Measurements from ENCODE around the gene SPOPL. TPM values are rescaled to one million over a fixed set of nuclear protein-coding genes. Genes with fewer than 3 reads are reported as not detected.
A peak's percentile ranks its signal among the peaks of the same experiment; 100 is the strongest.

The SPOPL gene
- polyA plus RNA-seq, 1 donor = 32.6 TPM

DNA sequence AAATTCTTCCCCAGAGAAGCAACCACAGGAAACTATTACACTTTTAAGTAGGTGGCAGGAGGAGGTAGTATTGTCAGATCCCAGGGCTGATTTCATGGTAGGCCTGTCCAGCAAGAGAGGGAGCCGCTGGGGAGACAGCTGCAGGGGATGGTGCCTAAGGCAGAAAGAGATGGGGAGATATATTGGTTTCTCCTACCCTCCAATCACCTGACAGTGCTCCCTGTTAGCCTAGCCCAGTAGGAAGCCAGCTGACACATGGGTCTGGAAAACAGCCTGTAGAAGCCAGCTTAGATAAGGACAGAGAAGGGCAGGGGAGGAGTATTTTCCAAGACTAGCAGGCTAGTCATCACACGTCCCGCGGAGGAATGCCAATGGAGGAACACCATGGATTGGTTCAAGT is 8.2 kb upstream of the SPOPL start:
- no peak for DNase-seq

DNA sequence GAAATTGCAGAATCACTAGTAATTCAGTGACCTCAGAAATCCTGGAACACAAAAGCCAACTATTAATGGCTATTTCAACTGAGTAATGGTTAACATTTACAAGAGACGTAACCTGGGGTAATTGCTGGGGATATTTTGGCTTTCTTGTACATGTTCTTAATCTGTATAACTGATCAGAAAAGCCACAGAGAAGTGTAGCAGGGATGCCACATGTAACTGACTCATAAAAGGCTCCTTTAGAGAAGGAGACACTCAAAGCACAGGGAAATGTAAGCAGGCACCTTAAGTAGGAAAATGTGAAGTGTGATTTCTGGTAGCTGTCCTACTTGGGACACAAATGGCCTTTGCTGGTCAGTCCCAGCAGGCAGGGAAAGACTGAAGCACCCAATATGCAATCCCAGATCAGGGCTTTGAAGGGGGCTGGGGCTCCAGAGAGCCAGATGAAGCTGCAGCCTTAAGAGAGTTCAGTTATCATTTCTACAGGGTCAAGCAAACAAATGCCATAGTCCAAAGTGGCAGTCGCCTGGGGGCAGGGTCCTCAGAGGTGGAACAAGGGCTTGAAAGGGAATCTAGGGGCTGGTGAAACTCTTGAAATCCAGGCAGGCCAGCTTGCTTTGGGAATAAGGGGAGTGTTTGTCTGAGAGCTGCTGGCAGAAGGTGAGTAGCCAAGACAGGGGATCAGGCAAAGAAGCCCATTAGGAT is 7.2 kb upstream of the SPOPL start:
- DNase-seq = no peak

DNA sequence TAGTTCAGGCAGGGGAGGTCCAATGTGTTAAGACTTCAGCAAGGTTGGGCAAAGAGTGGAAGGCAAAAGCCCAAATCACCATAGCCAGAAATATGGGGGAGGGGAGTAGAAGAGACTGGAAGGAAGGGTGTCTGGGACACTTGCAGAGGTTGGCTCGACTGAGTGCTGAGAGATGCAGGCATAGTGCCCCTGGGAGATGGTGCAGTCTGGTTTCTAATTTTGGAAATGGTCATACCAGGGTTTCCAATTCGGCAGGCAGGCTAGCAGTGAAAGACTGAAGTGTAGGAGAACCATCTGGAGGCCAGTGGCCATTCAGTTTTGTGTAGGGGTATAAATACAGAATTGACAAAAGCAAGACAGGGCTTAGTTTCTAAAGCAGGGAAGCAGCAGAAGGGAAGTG is 6.2 kb upstream of the SPOPL start:
- DNase-seq = no peak

DNA sequence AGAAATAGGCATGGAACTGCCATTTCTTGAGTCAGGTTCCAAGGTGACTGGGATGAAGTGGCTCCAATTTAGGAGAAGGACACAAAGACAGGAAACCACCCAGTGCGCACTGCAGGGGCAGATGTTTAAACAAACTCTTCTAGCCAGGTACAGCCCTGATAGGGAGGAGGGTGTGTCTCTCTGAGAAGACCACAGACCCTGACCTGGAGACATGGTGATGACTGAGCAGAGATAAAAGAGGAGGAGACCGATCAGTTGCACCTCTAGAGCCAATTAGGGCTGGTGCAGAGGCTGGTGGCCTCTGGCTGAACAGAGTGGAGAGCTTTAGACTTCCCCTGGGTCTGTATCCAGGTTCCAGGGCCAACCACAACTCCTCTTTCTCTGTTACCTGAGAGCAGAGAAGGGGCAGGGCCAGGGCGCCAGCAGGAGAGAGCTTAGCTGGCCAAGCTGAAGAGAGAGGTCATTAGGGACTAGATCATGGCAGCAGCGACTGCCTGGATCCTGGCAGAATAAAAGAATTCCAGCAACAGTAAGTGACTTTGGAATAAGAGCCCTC is 5.4 kb upstream of the SPOPL start:
- DNase-seq = no peak

DNA sequence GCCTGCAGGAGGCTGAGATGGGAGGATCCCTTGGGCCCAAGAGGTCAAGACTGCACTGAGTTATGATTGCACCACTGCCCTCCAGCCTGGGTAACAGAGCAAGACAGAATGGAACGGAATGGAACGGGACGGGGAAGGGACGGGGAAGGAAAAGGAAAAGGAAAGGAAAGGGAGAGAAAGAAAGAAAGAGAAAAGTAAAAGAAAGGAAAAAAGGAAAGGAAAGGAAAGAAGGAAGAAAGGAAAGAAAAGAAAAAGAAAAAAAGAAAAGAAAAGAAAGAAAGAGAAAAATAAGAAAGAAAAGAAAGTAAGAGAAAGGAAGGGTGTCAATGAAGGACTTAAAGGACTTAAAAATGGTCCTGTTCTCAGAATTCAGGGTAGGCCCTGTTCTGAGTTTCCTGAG is 4.3 kb upstream of the SPOPL start:
- no peak for DNase-seq

DNA sequence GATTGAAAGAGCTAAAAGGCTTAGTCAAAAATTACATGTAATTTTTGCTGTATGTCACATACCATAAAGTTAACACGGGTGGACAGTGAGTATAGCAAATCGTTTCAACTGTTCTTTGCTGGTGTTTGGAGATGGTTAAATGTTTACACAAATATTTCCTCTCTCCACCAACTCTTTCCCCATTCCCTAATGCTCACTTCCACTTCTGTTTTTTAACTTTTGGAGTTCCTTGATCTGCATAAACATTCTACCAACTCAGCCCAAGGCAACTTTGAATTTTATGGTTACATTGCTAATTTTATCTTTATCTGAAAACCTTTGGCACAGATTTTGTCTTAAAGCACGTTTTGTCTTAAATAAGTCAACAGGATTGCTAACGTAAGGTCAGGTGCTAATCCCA is 1.9 kb upstream of the SPOPL start:
- no peak for DNase-seq

DNA sequence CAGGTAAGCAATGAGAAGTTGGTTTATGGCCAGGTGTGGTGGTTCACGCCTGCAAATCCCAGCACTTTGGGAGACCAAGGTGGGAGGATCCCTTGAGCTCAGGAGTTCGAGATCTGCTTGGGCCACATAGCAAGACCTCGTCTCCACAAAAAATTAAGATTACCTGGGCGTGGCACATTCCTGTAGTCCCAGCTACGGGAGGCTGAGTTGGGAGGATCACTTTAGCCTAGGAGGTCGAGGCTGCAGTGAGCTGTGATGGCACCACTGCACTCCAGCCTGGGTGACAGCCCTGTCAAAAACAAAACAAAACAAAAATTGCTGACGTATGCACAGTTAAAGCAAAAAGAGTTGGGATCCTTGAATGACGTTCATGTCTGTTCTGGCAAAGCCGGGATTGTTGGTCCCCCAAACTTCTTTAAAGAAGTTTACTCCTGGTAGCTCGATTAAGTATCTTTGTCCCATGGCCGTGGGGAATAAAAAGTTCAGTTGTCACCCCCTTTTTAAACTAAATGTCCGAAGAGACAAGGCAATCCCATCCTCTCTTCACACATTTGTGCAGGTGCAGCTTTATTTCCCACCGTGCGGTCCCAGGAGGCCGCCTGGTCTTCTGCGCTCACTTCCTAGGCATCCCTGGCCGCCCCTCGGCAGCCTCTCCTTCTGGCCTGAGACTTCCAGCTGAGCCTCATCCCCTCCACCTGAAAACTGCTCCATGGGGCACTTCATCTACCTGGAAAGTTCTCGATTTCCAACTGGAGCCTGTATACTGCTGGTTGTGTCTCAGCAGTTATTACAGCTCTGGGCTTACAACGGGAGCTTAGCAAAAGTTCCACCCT is 762 bp upstream of the SPOPL start:
- DNase-seq = no peak

DNA sequence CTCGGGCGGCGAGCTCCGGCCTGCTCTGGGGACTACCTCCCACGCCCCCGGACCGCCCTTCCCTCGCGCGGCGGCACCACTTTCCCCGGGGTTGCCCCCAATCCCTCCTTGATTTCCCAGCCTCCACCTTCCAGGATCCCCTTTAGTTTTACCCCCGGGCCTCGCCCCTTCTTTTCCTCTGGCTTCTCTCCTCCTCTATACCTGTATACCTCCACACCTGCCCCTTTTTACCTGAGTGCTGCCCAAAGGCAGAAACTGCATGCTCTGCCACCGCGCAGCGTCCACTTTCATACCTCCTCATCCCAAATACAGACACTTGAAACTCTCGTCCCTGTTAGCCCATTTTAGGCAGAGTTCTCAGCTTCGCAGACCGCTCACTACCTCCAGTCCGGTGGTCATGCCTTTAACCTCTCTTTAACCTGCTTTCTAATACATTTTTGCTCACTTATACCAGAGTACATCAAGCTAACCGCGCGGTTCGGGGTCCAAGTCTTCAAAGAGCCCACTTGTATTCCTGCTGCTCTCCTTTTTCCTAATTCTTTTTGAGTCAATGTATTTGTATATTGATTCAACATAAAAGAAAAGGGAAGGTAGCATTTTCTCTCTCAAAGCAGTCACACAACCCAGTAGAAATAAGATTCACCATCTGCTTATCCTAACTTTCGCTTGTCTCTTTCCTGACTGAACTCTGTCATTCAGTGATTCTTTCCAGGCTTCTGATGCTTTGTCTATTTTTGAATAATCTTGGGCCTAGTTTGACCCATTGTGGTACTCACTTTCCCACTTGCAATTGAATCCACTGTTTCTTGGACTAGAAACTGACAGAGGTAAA is 901 bp downstream of the SPOPL start:
- peak; percentile 34 for DNase-seq

DNA sequence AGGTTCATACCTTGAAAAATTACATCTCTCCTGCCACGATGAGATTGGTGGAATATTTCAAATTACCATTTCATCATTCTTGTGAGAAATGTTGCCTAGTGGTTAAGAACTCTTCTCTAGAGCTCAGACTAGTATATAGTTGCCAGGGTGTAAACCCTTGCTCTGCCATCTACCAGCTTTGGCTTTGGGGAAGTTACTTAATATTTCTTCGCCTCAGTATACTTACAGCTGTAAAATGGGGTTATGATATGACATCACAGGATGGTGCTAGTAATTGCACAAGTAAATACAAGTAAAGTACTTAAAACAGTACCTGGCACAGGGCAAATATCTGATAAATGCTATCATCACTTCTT is 1.5 kb downstream of the SPOPL start:
- DNase-seq = no peak

DNA sequence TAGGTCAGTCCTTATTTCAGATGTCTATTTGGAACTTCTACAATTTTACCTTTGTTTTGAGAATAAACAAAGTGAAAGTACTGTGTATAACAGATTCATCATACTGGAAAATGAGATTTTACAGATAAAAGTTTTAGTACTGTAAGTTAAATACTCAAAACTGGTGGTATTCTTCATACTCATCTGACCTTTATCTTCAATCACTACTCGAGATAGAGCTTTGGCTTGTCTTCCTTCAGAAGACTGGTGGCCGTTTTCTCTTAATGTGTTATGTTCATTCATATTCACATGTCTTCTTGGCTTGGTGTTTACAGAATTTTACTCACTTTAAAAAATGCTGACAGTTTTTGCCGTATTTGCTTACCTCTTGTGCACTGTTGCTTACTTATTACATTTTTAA is 2.1 kb downstream of the SPOPL start:
- DNase-seq = no peak

DNA sequence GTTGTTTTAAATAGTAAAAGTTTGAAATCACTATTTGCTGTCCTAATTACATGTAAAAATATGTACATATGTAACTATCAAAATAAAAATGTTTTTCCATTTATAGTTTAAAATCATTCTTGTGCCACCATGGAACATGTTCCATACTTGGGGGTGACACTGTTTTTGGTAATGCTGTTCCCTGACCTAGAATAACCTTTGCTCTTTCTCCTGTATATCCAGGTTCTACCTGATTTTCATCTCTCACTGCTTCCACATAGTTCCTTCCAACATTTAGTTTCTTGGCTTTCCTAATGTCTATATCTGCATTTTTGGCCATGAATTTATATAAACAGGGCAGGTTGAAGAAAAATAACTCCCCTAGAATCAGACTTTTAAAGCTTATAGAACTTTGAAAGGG is 2.5 kb downstream of the SPOPL start:
- DNase-seq = no peak

DNA sequence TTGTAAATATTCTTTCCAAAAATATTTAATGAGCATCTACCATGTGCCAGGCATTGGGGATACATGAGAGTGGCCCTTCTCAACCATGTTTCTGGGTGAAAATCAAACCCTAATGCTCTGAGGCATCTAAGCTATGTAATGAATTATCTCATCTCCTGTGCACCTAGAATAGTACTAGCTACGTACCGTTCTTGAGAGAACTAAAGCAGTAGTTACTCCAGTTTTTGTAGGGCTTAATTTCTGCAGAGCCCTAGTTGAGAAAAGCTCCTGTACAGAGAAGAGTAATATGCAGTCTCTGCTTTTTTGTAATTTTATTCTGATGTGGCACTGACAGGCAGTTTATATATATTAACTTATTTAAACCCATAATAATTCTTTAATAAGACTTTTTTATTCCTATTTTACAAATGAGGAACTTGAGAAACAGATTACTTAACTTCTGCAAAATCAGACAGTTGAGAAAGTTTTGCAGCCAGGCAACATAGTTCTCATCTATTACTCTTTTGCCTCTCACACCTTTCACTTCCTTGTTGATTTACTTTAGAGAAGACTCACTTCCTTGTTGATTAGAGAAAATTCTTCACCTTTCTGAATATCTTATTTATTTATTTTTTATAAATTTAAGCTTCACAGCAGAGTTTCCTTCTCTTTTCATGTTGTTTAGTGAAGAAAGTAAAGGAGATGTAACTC is 3.1 kb downstream of the SPOPL start:
- DNase-seq = no peak

DNA sequence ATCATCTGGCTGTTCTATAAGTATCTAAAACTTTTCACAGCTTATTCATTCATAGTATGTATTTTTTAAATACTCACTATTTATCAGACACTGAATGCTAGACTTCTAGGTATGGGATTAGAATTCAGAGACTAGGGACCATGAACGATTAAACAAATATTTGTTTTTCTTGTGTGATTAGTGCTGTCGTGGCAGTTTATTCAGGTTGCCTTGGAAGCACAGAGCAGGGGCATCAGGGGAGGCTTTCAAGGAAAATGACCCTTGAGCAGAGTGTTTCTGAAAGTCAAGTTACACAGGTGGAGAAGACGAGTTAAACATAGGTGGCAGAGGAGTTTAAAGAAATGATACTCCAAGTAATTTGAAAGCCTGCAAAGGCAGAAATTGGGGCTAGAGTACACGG is 5.7 kb downstream of the SPOPL start:
- no peak for DNase-seq

DNA sequence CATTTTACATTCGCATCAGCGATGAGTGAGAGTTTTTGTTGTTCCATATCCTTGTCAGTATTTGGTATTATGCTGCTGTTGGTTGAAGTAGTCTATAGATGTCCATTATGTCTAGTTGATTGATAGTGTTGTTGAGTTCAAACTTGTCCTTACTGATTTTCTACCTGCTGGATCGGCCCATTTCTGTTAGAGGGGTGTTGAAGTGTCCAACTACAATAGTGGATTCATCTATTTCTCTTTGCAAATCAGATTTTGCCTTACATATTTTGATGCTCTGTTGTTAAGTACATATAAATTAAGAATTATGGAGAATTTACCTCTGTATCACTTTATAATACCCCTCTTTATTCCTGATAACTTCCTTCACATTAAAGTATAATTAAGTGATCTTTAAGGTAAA is 8.7 kb downstream of the SPOPL start:
- no peak for DNase-seq

DNA sequence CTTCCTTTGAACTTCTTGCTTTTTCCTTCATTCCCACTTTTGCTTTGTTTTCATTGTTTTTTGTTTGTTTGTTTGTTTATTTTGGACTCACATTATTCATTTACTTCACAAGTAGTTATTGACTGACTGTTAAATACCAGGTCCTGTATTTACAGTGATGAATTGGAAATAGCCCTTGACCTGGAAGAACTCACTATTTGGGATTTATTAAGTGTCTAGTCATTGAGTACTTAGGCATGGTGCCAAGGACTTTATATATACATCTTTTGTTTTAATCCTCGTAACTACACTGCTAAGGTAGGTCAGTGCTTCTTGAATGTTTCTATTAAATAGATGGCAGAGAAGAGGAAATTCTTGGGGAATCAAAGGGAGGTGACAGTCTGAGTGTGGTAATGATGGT is 11.1 kb downstream of the SPOPL start:
- DNase-seq = no peak

DNA sequence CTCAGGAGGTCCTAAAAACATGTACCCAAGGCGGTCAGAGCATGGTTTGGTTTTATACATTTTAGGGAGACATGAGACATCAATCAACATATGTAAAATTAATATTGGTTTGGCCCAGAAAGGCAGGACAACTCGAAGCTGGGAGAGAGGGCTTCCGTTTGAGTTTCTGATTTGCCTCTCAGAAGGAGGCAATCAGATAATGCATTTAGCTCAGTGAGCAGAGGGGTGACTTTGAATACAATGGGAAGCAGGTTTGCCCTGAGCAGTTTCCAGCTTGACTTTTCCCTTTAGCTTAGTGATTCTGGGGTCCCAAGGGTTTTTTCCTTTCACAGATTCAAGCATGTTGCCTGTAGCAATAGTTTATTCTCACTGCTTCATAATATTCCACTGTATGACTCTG is 12.6 kb downstream of the SPOPL start:
- DNase-seq = no peak

DNA sequence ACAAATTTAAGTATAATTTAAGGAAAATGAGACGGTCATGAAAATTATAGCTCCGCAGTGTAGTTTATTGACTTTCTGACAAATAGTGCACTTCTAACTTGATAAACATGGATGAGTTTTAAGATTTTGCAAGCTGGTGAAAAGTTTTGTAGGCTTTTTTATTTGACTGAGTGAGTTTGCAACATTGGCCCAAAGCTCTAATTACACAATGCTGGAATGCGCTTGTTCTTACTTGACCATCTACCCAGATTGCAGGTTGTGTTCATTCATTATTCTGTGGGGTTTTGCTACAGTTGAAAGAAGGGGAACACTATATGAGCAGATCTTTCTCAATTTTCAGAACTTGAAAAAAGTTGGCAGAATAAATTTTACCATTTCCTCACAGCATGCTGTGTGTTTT is 13.5 kb downstream of the SPOPL start:
- DNase-seq = no peak

DNA sequence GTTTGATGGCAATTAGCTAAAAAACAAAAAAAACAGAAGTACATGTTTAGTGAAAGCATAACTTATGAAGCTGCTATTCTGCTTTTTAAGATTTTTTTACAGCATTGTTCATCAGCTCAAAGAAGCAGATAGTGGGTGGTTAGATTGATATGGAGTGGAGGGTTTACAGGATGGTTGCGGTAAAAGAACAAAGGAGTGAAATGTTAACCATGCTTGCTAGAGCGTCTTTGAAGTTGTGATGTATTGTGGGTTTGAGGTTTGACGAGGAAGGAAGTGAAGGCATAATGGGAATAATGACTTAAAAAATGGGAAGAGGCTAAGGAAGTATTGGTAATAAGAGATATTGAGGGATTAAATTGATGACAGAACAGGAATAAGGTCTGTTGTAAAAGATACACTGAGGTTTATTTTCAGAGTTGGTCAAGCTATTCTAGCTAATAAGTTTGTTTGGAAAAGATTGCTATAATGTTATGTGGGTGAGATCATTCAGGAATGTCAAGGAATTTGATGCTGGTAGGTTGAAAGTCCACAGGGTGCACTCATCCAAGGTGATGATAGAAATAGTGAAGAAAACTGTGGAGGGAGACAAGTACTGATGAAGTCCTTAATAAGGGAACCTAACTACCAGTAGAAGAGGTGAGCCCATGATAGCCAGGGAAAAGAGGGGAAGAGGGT is 14.6 kb downstream of the SPOPL start:
- no peak for DNase-seq

DNA sequence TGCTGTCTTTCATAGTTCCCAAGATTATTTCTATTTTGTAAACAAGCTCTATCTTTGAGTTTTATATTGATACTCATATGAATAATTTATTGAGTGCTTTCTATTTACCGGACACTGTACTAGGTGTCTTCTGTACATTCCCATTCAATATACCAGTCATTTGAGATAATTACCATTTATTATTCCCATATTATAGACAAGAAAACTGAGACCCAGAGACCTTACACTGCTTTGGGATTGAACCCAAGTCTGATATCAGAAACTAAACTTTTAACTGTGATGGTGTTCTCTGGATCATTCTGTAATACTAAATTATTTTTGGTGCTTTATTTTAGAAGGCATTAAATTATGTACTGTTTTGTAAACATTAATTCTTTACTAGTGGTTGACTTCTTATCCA is 17.3 kb downstream of the SPOPL start:
- no peak for DNase-seq

DNA sequence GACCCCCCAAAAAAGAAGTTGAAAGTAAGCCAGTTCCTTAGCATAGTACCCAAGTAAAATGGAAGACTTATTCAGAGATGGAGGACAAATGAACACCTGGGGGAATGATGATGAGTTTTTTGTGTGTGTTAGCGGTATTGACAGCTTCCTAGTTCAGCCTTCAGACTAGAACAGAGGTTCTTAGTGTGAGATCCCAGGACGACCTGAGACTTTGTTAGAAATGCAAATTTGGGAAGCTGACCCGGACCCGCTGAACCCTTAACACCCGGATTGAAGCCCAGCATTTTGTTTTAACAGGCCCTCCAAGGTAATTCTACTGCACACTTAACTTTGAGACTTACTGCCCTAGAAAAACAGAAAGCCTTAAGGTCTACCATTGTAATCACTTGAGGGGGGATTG is 20.3 kb downstream of the SPOPL start:
- no peak for DNase-seq

DNA sequence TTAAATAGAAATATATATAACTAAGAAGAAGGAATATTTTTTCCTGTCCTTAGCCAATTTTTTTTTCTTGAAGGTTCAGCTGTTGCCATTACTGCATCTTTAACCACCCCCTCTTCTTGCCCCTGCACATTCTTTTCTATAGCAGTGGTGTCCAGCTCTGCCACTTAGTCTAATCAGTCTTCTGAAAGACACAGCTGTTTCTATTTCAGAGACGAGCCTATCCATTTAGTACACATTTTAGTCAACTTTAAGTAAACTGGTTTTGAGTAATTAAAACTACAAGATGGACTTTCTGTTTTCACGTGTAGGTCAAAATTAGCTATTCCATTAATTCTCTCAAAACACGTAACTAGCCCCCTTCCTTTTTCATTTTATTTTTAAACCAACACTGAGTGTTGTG is 21.0 kb downstream of the SPOPL start:
- DNase-seq = no peak
